Measurements from ENCODE around the gene TMPRSS9.
"Not testable (repeated sequence)": the region's sequence is repeated elsewhere in the genome, so short reads cannot be mapped to it uniquely, and the experiment has no call there.

TMPRSS9 gene

GRCh38 chr19:2411709-2412108, 51.6 kb downstream of the TMPRSS9 start:
- no peak overlapping the region for H3K9ac ChIP-seq (ENCODE audit: low read length)
- H3K9me3 ChIP-seq (ENCODE audit: low read length), result no peaks in the 10 kb centered on the region
- H3K36me3 ChIP-seq (ENCODE audit: insufficient read depth, low read length), result no peaks in the 10 kb centered on the region
- H3K27me3 ChIP-seq (ENCODE audit: control insufficient read depth in 1 of 2, insufficient read depth in 2 of 2, low read length in 2 of 2), result peaks cover 0 to 12% of the 10 kb centered on the region in 2 donors
- H3K4me3 ChIP-seq (ENCODE audit: low read depth in 1 of 2, low read length in 2 of 2), result no peak overlapping the region
- no peaks in the 10 kb centered on the region for H3K4me1 ChIP-seq (ENCODE audit: insufficient read depth, low read length)
- H3K27ac ChIP-seq (ENCODE audit: low read depth, low read length), result no peak overlapping the region

GRCh38 chr19:2412449-2412848, 52.4 kb downstream of the TMPRSS9 start:
- Histone ChIP-seq H3K9me3 (ENCODE audit: low read length) (no peaks in the 10 kb centered on the region), H3K27me3 (ENCODE audit: control insufficient read depth in 1 of 2, insufficient read depth in 2 of 2, low read length in 2 of 2) (peaks cover 0 to 12% of the 10 kb centered on the region in 2 donors), H3K4me3 (ENCODE audit: low read depth in 1 of 2, low read length in 2 of 2) (no peak overlapping the region), H3K27ac (ENCODE audit: low read depth, low read length) (no peak overlapping the region), H3K9ac (ENCODE audit: low read length) (no peak overlapping the region), H3K36me3 (ENCODE audit: insufficient read depth, low read length) (no peaks in the 10 kb centered on the region), H3K4me1 (ENCODE audit: insufficient read depth, low read length) (no peaks in the 10 kb centered on the region)

- H3K27ac ChIP-seq (ENCODE audit: low read depth, low read length), result no peak overlapping the region
- no peaks in the 10 kb centered on the region for H3K9me3 ChIP-seq (ENCODE audit: low read length)
- H3K9ac ChIP-seq (ENCODE audit: low read length), result no peak overlapping the region
- H3K27me3 ChIP-seq (ENCODE audit: control insufficient read depth in 1 of 2, insufficient read depth in 2 of 2, low read length in 2 of 2), result peaks cover 0 to 12% of the 10 kb centered on the region in 2 donors
- no peak overlapping the region for H3K4me3 ChIP-seq (ENCODE audit: low read depth in 1 of 2, low read length in 2 of 2)
- no peaks in the 10 kb centered on the region for H3K4me1 ChIP-seq (ENCODE audit: insufficient read depth, low read length)
- H3K36me3 ChIP-seq (ENCODE audit: insufficient read depth, low read length), result no peaks in the 10 kb centered on the region
Measured at GRCh38 chr19:2413159-2413558, 53.1 kb downstream of the TMPRSS9 start.

- Histone ChIP-seq H3K36me3 (ENCODE audit: insufficient read depth, low read length) (no peaks in the 10 kb centered on the region), H3K9me3 (ENCODE audit: low read length) (no peaks in the 10 kb centered on the region)
Measured at GRCh38 chr19:2413629-2414028, 53.6 kb downstream of the TMPRSS9 start.

GRCh38 chr19:2415281-2415972, 55.4 kb downstream of the TMPRSS9 start:
- H3K9me3 ChIP-seq (ENCODE audit: low read length), result no peaks in the 10 kb centered on the region
- H3K4me3 ChIP-seq (ENCODE audit: low read depth in 1 of 2, low read length in 2 of 2), result no peak overlapping the region
- H3K27ac ChIP-seq (ENCODE audit: low read depth, low read length), result no peak overlapping the region
- H3K36me3 ChIP-seq (ENCODE audit: insufficient read depth, low read length), result no peaks in the 10 kb centered on the region
- no peaks in the 10 kb centered on the region for H3K4me1 ChIP-seq (ENCODE audit: insufficient read depth, low read length)
- no peak overlapping the region for H3K9ac ChIP-seq (ENCODE audit: low read length)
- H3K27me3 ChIP-seq (ENCODE audit: control insufficient read depth in 1 of 2, insufficient read depth in 2 of 2, low read length in 2 of 2), result peaks cover 0 to 4% of the 10 kb centered on the region in 2 donors

More at GRCh38 chr19:2413629-2414028, 53.6 kb downstream of the TMPRSS9 start:
- no peak overlapping the region for H3K27ac ChIP-seq (ENCODE audit: low read depth, low read length)
- H3K4me3 ChIP-seq (ENCODE audit: low read depth in 1 of 2, low read length in 2 of 2), result no peak overlapping the region
- no peak overlapping the region for H3K9ac ChIP-seq (ENCODE audit: low read length)
- H3K4me1 ChIP-seq (ENCODE audit: insufficient read depth, low read length), result no peaks in the 10 kb centered on the region
- peaks cover 0 to 12% of the 10 kb centered on the region in 2 donors for H3K27me3 ChIP-seq (ENCODE audit: control insufficient read depth in 1 of 2, insufficient read depth in 2 of 2, low read length in 2 of 2)

GRCh38 chr19:2415973-2416319, 55.9 kb downstream of the TMPRSS9 start:
- Histone ChIP-seq H3K4me3 (ENCODE audit: low read depth in 1 of 2, low read length in 2 of 2) (no peak overlapping the region), H3K4me1 (ENCODE audit: insufficient read depth, low read length) (no peaks in the 10 kb centered on the region), H3K27me3 (ENCODE audit: control insufficient read depth in 1 of 2, insufficient read depth in 2 of 2, low read length in 2 of 2) (no peaks in the 10 kb centered on the region), H3K9me3 (ENCODE audit: low read length) (no peaks in the 10 kb centered on the region), H3K9ac (ENCODE audit: low read length) (no peak overlapping the region), H3K36me3 (ENCODE audit: insufficient read depth, low read length) (no peaks in the 10 kb centered on the region), H3K27ac (ENCODE audit: low read depth, low read length) (no peak overlapping the region)

- no peaks in the 10 kb centered on the region for H3K36me3 ChIP-seq (ENCODE audit: insufficient read depth, low read length)
- no peak overlapping the region for H3K9ac ChIP-seq (ENCODE audit: low read length)
- H3K9me3 ChIP-seq (ENCODE audit: low read length), result no peaks in the 10 kb centered on the region
- H3K4me3 ChIP-seq (ENCODE audit: low read depth in 1 of 2, low read length in 2 of 2), result no peak overlapping the region
- no peak overlapping the region for H3K27ac ChIP-seq (ENCODE audit: low read depth, low read length)
- no peaks in the 10 kb centered on the region for H3K27me3 ChIP-seq (ENCODE audit: control insufficient read depth in 1 of 2, insufficient read depth in 2 of 2, low read length in 2 of 2)
- no peaks in the 10 kb centered on the region for H3K4me1 ChIP-seq (ENCODE audit: insufficient read depth, low read length)
Measured at GRCh38 chr19:2416321-2417097, 56.4 kb downstream of the TMPRSS9 start.

GRCh38 chr19:2417436-2417835, 57.4 kb downstream of the TMPRSS9 start:
- not testable (repeated sequence) for H3K4me1 ChIP-seq (ENCODE audit: insufficient read depth, low read length); H3K4me3 ChIP-seq (ENCODE audit: low read depth in 1 of 2, low read length in 2 of 2); H3K27me3 ChIP-seq (ENCODE audit: control insufficient read depth in 1 of 2, insufficient read depth in 2 of 2, low read length in 2 of 2); H3K9me3 ChIP-seq (ENCODE audit: low read length); H3K9ac ChIP-seq (ENCODE audit: low read length); H3K27ac ChIP-seq (ENCODE audit: low read depth, low read length); H3K36me3 ChIP-seq (ENCODE audit: insufficient read depth, low read length)

GRCh38 chr19:2417881-2418406, 57.9 kb downstream of the TMPRSS9 start:
- no peaks in the 10 kb centered on the region for H3K36me3 ChIP-seq (ENCODE audit: insufficient read depth, low read length)
- H3K27ac ChIP-seq (ENCODE audit: low read depth, low read length), result no peak overlapping the region
- no peaks in the 10 kb centered on the region for H3K27me3 ChIP-seq (ENCODE audit: control insufficient read depth in 1 of 2, insufficient read depth in 2 of 2, low read length in 2 of 2)
- H3K9ac ChIP-seq (ENCODE audit: low read length), result no peak overlapping the region
- H3K4me1 ChIP-seq (ENCODE audit: insufficient read depth, low read length), result no peaks in the 10 kb centered on the region
- H3K4me3 ChIP-seq (ENCODE audit: low read depth in 1 of 2, low read length in 2 of 2), result no peak overlapping the region
- no peaks in the 10 kb centered on the region for H3K9me3 ChIP-seq (ENCODE audit: low read length)

- no peak overlapping the region for H3K27ac ChIP-seq (ENCODE audit: low read depth, low read length)
- H3K27me3 ChIP-seq (ENCODE audit: control insufficient read depth in 1 of 2, insufficient read depth in 2 of 2, low read length in 2 of 2), result no peaks in the 10 kb centered on the region
- no peaks in the 10 kb centered on the region for H3K9me3 ChIP-seq (ENCODE audit: low read length)
- H3K4me1 ChIP-seq (ENCODE audit: insufficient read depth, low read length), result no peaks in the 10 kb centered on the region
- no peaks in the 10 kb centered on the region for H3K36me3 ChIP-seq (ENCODE audit: insufficient read depth, low read length)
- H3K4me3 ChIP-seq (ENCODE audit: low read depth in 1 of 2, low read length in 2 of 2), result no peak overlapping the region
- H3K9ac ChIP-seq (ENCODE audit: low read length), result no peak overlapping the region
Measured at GRCh38 chr19:2419754-2420153, 59.7 kb downstream of the TMPRSS9 start.

GRCh38 chr19:2420490-2420889, 60.4 kb downstream of the TMPRSS9 start:
- Histone ChIP-seq H3K9ac (ENCODE audit: low read length) (no peak overlapping the region), H3K27me3 (ENCODE audit: control insufficient read depth in 1 of 2, insufficient read depth in 2 of 2, low read length in 2 of 2) (no peaks in the 10 kb centered on the region), H3K4me3 (ENCODE audit: low read depth in 1 of 2, low read length in 2 of 2) (no peak overlapping the region), H3K27ac (ENCODE audit: low read depth, low read length) (no peak overlapping the region), H3K36me3 (ENCODE audit: insufficient read depth, low read length) (no peaks in the 10 kb centered on the region), H3K9me3 (ENCODE audit: low read length) (no peaks in the 10 kb centered on the region), H3K4me1 (ENCODE audit: insufficient read depth, low read length) (peaks cover under 1% of the 10 kb centered on the region)

Measured in muscle layer of colon (tissue), 2 donors.